ENCODE data around the gene GNG12. TPM values are rescaled to one million over a fixed set of nuclear protein-coding genes. Genes with fewer than 3 reads are reported as not detected.

Gene GNG12
- polyA plus RNA-seq, 3 donors: 94.0 to 104 (median 103) TPM

- DNase-seq (ENCODE audit: extremely low read depth in 1 of 11, low read depth in 9 of 11, low spot score in 4 of 11): peak; percentile 25 to 72 (median 50)
These were observed 39.7 kb downstream of the GNG12 start for GRCh38 chr1:67793562-67793961.

DNA sequence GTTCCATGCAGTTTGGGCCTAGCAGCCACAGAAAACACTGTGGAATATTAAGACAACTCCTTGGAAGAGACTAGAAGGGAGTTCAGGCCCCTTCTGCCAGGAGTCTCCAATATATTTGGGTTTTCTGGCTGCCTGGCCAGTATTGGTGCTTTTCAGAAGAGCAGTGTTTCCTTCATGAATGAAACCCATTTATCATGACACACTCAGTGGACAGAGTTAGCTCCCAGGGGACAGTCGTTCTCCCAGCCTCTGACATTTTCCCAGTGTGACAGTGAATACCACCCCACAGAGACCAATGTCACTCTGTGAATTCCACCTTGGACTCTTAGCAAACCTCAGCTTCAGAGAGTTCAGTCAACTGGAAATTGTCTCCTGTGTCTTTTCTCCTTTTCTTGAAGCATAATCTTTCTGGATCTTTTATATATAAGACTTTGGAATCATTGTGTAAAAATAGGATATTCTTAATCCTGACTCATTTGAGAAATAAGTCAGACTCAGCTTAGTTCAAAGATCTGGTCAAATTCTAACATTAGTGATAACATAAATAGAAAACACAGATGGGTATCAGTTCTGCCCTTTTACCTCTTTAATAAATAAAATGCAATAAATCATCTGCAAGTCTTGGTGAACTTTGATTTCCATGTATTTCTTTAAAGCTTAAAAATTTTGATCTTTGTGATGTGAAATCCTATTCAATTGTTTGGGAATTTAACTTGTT, 40.4 kb downstream of the GNG12 start:
- no peak for DNase-seq (ENCODE audit: extremely low read depth in 1 of 11, low read depth in 9 of 11, low spot score in 4 of 11)

DNA sequence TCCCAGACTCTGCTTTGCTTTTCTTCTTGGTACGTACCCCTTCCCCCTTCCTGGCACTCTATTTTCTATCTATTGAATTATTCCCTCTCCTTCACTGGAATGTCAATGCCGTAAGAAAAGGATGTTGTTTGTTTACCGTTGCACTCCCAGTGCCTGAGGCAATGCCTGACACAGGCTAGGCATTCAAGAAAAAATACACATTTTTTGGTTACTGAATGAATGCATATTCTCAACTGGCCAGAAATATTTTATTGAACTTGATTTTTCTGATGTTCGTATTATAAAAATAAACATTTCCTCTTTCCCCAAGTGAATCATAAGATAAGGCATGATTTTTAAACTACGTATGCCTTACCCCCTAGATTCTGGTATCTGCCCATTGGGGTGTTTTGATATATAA, 41.2 kb downstream of the GNG12 start:
- no peak for DNase-seq (ENCODE audit: extremely low read depth in 1 of 11, low read depth in 9 of 11, low spot score in 4 of 11)

DNA sequence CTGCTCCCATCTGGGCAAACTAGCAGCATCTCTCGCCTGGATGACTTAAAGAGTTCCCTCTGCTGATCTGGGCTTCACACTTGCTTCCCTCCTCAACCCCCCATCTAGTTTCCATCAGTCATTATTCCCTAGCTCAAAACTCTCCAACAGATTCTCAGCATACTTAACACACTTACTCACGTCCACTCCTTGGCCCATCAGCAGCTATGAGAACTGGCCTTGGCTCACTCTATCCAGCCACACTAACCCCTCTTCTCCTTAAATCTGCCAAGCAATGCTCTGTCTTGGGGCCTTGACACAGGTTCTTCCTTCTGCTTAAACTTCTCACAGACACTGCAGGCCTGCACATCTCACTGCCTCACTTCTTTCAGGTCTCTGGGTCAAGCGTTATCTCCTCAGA, 41.6 kb downstream of the GNG12 start:
- DNase-seq (ENCODE audit: extremely low read depth in 1 of 11, low read depth in 9 of 11, low spot score in 4 of 11): no peak

- no peak for DNase-seq (ENCODE audit: extremely low read depth in 1 of 11, low read depth in 9 of 11, low spot score in 4 of 11)
These were observed 42.0 kb downstream of the GNG12 start for GRCh38 chr1:67791261-67791660.

DNA sequence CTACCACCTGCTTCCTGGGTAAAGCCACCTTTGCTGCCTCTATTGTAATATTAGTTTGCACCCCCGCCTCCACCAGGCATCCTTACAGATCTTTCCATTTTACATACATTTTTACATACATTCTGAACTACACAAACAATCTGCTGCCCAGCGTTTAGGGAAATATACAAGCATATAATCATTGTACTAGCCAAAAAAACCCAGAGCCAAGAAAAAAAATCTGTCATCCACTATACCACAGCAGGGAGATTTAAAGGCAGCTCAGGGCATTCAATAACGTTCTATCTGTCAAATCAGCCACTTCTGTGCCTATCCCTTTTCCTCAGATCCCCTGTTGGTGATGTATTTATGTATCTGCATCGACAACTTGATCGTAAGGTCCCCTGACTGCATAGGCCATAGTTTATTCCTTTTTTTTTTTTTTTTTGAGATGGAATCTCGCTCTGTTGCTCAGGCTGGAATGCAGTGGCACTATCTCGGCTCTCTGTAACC, 43.0 kb downstream of the GNG12 start:
- DNase-seq (ENCODE audit: extremely low read depth in 1 of 11, low read depth in 9 of 11, low spot score in 4 of 11): no peak

GRCh38 chr1:67789551-67789950, 43.7 kb downstream of the GNG12 start:
- no peak for DNase-seq (ENCODE audit: extremely low read depth in 1 of 11, low read depth in 9 of 11, low spot score in 4 of 11)

DNA sequence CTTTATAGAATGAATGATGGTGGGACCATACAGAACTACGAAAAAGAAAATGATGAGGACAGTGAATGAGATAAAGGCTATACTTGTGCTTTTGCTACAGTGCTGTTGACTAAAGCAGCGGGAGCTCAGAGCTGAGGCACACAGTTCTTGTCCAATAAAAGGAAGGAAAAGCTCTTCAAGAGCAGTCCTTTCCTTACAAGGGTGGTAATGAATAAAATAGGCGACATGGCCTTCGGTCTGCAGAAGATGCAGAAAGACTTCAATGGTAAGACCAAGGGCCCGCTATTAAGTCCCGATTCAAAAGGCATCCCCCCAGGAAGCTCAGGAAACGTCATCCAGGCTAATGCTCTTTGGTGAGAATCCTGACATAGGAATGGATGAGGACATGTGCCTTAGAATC, 44.4 kb downstream of the GNG12 start:
- DNase-seq (ENCODE audit: extremely low read depth in 1 of 11, low read depth in 9 of 11, low spot score in 4 of 11): no peak

DNA sequence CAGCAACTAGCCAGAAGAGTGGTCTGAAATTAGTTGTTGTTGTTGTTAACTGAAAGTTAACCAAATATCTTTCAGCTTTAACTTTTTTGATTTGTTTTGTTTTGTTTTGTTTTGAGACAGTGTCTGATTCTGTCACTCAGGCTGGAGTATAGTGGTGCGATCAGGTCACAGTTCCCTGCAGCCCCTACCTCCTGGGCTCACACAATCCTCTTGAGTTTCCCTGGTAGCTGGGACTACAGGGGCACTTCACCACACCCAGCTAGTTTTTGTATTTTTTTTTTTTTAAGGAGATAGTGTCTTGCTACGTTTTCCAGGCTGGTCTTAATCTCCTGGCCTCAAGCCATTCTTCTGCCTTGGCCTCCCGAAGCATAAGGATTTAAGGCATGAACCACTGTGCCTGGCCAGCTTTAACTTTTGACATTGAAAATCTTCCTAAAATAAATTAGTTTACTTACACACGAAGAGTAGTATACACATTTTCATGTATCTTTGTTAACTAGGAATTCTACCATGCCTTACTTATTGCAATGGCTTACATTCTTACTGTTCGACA, 45.0 kb downstream of the GNG12 start:
- no peak for DNase-seq (ENCODE audit: extremely low read depth in 1 of 11, low read depth in 9 of 11, low spot score in 4 of 11)

- no peak for DNase-seq (ENCODE audit: extremely low read depth in 1 of 11, low read depth in 9 of 11, low spot score in 4 of 11)
These were observed 45.5 kb downstream of the GNG12 start for GRCh38 chr1:67787746-67788145.

DNA sequence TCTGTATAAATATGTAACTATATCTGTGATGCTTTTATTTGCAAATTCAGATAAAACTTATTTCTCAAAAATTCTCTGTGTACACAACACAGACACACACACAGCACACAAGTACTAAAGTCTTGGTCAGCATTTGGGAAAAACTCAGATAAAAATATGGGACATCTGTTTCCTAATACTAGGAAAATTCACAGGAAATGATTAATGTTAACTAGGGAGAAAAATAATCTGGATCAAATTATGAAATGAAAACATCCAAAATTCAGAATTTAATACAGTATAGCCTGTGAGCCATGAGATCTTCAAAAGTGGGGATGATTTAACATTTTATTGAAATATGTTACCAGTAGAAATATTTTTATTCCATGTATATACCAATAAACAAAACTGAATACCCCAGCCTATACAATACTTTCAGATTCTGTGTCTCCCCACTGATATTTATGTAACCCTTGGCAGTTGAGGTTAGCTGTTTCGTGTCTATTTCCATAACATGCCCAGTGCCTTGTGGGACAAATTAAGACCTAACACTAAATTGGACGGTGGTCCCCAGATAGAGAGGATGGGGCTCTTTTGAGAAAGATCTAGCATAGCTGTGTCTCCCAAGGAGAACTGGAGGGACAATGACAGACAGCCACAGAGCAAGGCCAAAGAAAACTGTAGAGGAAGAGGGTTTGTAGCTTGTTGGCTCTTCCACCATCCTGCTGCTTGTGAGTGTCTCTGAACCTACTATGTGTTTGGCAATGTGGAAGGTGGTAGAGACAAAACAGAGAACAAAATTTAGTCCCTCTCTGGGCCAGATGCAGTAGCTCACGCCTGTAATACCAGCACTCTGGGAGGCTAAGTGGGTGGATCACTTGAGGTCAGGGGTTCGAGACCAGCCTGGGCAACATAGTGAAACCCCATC, 47.2 kb downstream of the GNG12 start:
- DNase-seq (ENCODE audit: extremely low read depth in 1 of 11, low read depth in 9 of 11, low spot score in 4 of 11): no peak

- DNase-seq (ENCODE audit: extremely low read depth in 1 of 11, low read depth in 9 of 11, low spot score in 4 of 11): no peak
These were observed 48.6 kb downstream of the GNG12 start for GRCh38 chr1:67784545-67785186.

DNA sequence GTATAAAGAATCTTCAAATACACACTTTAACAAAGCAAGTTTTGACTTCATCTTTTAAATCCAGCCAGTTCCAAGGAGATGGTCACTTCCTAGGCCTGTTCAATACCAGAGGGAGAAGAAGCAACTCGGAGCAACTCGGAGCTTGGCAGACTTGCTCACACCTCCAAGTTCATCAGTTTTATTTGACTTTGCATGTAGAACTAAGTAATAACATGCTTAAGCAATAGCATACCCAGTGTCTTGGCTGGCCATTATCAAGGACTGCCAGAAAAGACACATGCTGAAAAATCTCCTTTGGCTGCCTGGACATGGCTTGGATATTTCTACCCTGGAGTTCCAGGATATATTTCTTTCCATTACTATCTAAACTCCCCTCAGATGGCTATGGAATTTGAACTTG, 52.6 kb downstream of the GNG12 start:
- no peak for DNase-seq (ENCODE audit: extremely low read depth in 1 of 11, low read depth in 9 of 11, low spot score in 4 of 11)

DNA sequence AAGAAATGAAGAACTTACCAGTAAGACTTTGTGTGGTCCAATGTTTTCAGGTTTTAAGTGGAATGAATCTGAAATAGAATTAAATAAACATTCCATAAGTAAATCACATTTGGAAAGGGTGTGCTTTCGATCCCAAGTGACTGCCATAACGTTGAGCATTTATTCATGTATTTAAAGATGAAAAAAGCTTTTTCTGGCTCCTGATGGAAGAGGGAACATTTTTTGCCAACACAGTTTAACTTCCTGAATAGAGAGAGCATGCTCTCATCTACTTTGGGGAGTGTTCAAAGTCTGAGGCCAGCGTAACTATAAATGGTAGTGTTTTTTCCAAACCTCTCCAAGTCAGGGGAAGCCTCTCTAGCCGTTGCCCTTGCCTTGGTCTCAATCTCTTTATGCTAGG, 55.8 kb downstream of the GNG12 start:
- DNase-seq (ENCODE audit: extremely low read depth in 1 of 11, low read depth in 9 of 11, low spot score in 4 of 11): no peak

DNA sequence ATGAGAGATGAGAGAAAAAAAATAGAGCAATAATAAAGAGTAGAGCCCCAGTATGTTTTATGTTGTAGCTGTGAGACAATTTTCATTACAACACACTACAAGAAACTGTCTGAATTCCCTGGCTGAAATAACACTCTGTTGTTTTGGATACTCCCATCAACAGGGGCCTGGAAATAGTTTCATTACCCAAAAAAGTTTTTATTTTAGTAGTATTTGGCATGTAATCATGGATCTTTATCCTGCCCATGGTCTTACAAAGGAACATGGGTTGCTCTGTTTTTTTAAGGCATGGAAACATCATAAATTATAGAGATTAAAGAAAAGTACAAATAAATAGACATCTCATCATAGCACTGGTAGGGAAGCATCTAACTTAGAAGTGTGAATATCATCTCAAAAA, 56.3 kb downstream of the GNG12 start:
- DNase-seq (ENCODE audit: extremely low read depth in 1 of 11, low read depth in 9 of 11, low spot score in 4 of 11): no peak

DNA sequence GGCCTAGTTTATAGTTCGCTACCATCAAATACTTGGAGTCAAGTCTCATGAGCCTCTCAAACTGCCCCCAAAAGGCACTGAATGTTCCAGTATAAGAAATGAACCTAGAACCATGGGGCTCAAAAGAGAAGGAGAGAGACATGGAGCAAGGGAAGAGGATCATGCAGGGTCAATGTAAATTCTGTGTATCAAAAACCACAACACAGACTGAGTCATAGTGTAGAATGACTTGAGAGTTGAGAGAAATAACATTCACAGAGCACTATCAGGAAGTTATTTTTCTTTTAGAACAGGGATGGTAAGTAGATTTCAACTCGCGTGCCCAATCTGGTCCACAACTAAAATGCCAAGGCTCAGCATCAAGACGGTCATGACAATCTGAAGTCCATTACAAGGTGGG, 59.8 kb downstream of the GNG12 start:
- DNase-seq (ENCODE audit: extremely low read depth in 1 of 11, low read depth in 9 of 11, low spot score in 4 of 11): no peak

DNA sequence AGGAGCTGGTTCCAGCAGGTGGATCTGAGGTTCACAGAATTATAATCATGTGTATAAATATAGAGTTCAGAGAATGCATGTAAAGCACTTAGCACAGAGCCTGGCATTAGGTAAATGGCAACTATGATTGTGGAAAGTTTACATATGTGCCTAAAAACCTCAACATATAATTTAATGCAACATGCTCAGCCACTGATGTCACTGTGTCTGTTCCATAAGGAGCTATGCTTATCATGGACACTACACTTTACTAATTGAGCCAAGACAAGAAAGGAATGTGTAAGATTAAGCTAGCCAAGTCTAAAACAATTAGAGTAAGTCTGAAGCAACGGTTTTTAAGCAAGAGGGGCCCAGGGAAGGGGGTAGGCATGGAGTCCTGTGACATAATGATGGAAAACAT, 61.5 kb downstream of the GNG12 start:
- DNase-seq (ENCODE audit: extremely low read depth in 1 of 11, low read depth in 9 of 11, low spot score in 4 of 11): no peak

DNA sequence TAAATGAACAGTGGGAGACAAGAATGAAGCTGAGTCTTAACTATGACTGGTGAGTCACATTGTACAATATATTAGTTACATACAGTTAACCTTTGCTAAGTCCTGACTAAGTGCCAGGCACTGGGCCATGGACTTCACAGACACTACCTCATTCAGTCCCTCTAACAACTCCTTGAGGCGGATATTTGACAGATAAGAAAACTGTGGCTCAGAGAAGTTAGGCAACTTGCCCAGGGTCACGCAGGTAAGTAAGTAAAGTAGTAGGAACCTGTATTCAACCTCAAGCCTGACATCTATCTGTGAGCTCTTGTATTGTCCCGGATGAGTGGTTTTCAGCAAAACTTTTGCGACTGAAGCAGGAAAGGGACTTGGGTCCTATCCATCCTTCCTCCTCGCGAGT, 62.1 kb downstream of the GNG12 start:
- DNase-seq (ENCODE audit: extremely low read depth in 1 of 11, low read depth in 9 of 11, low spot score in 4 of 11): no peak

- no peak for DNase-seq (ENCODE audit: extremely low read depth in 1 of 11, low read depth in 9 of 11, low spot score in 4 of 11)
These were observed 63.5 kb downstream of the GNG12 start for GRCh38 chr1:67769633-67770256.
